CD4-positive, alpha-beta T cell (primary cell): Measurements from ENCODE around the gene CTIF. TPM values are rescaled to one million over a fixed set of nuclear protein-coding genes. Genes with fewer than 3 reads are reported as not detected.
"Not testable (repeated sequence)": the region's sequence is repeated elsewhere in the genome, so short reads cannot be mapped to it uniquely, and the experiment has no call there.

Experiments
- ATAC-seq: fragments of 200-7000 bp; cut with Tn5 transposase; one replicate; pipeline ENCODE4 v1.10.0; 2022; ENCODE audit warnings: mild to moderate bottlenecking; ENCODE audit not compliant: poor library complexity
- CTCF ChIA-PET: fragments of 350-600 bp; sonication (Branson Sonifier 250); formaldehyde crosslinking; loops from one replicate; lab custom pipeline; 2021; ENCODE audit warnings: antibody characterized with exemption, inconsistent platforms; lab: Charles Lee
- POLR2A ChIA-PET: fragments of 350-600 bp; sonication (Branson Sonifier 250); formaldehyde crosslinking; loops from one replicate; lab custom pipeline; 2021; ENCODE audit warnings: antibody characterized with exemption, inconsistent platforms; lab: Charles Lee
- DNase-seq, 14 experiments: peaks; one replicate each; pipeline ENCODE4 v3.0.0-alpha.2; 2013 to 2020; ENCODE audit warnings: mixed read lengths in 2 of 14
- H3K27ac ChIP-seq, 2 donors: one replicate each; pipeline versions ENCODE4 v1.5.1 to v1.7.0; 2013; ENCODE audit warnings: low read length in 2 of 2, low read depth in 1 of 2, mild to moderate bottlenecking in 1 of 2
- H3K27me3 ChIP-seq, 2 experiments: 1 replicate in 1 of 2; 2 replicates in 1 of 2; pipeline versions ENCODE4 v1.6.1 to v1.7.0; 2013; ENCODE audit warnings: low read length in 2 of 2, control low read depth in 1 of 2, mild to moderate bottlenecking in 1 of 2, moderate library complexity in 1 of 2; ENCODE audit not compliant: insufficient read depth in 2 of 2, control insufficient read depth in 1 of 2
- H3K36me3 ChIP-seq: one replicate; pipeline ENCODE4 v1.6.1; 2013; ENCODE audit warnings: low read length, control low read depth; ENCODE audit not compliant: insufficient read depth
- H3K4me1 ChIP-seq: one replicate; pipeline ENCODE4 v1.6.1; 2013; ENCODE audit warnings: low read length, control low read depth; ENCODE audit not compliant: insufficient read depth
- H3K4me3 ChIP-seq: one replicate; pipeline ENCODE4 v1.5.1; 2013; ENCODE audit warnings: mild to moderate bottlenecking, low read length, moderate library complexity
- H3K9me3 ChIP-seq, 2 experiments: 1 replicate in 1 of 2; 2 replicates in 1 of 2; pipeline versions ENCODE4 v1.6.1 to v1.7.0; 2013; ENCODE audit warnings: low read length in 2 of 2, mild to moderate bottlenecking in 2 of 2, control low read depth in 1 of 2, moderate library complexity in 1 of 2; ENCODE audit not compliant: control insufficient read depth in 1 of 2, insufficient read depth in 1 of 2
- H3K27ac Mint-ChIP-seq: one replicate; pipeline ENCODE4 v1.8.0; 2020; ENCODE audit warnings: mixed read lengths
- H3K27me3 Mint-ChIP-seq: one replicate; pipeline ENCODE4 v1.8.0; 2021; ENCODE audit warnings: mixed read lengths
- H3K36me3 Mint-ChIP-seq: one replicate; pipeline ENCODE4 v1.8.0; 2021; ENCODE audit warnings: low read depth, mixed read lengths
- H3K4me1 Mint-ChIP-seq: one replicate; pipeline ENCODE4 v1.8.0; 2021; ENCODE audit warnings: low read depth, mixed read lengths
- H3K4me3 Mint-ChIP-seq: one replicate; pipeline ENCODE4 v1.8.0; 2020; ENCODE audit warnings: mild to moderate bottlenecking, mixed read lengths
- H3K9me3 Mint-ChIP-seq: one replicate; pipeline ENCODE4 v1.8.0; 2020; ENCODE audit warnings: mixed read lengths
- intact Hi-C, 2 experiments: fragments of 100-400 bp; cut with DNase I in 1 of 2; cut with micrococcal nuclease in 1 of 2; formaldehyde crosslinking; loops; one replicate each; pipeline versions ENCODE4 v1.15.1 to v1.9.0; 2023 to 2025; cut with DNase I, micrococcal nuclease
- total RNA-seq, 174 experiments: library from RNA in 2 of 174; stranded (reverse) in 2 of 174; gene quantifications; one replicate each; pipeline ENCODE4 v1.2.3 and lab custom pipeline; 2021 to 2026
- TF ChIP-seq, protein P1 (sequence below): fragments of 200-600 bp; IDR thresholded peaks from one replicate; pipeline ENCODE4 v1.8.0; 2022; ENCODE audit warnings: antibody characterized with exemption, mild to moderate bottlenecking

The CTIF gene
- total RNA-seq, 2 experiments from 2014 or later, result 1.1 to 2.9 TPM

DNA sequence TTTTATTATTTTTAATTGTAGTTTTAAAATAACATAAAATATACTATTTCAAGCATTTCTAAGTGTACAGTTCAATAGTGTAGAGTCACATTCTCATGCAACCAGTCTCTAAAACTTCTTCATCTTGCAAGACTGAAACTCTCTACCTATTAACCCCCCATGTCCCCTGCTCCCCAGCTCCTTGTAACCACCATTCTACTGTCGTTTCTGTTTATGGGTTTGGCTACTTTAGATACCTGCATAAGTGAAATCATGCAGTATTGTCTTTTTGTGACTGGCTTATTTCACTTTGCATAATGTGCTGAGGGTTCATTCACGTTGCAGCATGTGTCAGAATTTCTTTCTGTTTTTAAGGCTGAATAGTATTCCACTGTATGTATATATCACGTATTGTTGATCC lies 272.6 kb downstream of the CTIF start:
- ChIA-PET CTCF (no interaction called here), POLR2A (interaction anchor here (1.2 kb wide), 1 partner anchor 23 kb away, joined by 4 read pairs; no protein-coding TSS in a partner anchor)
- H3K27ac Mint-ChIP-seq, result no peak overlapping the region
- H3K4me1 ChIP-seq, result peaks cover 50% of the 10 kb centered on the region
- TF ChIP-seq, protein P1, sequence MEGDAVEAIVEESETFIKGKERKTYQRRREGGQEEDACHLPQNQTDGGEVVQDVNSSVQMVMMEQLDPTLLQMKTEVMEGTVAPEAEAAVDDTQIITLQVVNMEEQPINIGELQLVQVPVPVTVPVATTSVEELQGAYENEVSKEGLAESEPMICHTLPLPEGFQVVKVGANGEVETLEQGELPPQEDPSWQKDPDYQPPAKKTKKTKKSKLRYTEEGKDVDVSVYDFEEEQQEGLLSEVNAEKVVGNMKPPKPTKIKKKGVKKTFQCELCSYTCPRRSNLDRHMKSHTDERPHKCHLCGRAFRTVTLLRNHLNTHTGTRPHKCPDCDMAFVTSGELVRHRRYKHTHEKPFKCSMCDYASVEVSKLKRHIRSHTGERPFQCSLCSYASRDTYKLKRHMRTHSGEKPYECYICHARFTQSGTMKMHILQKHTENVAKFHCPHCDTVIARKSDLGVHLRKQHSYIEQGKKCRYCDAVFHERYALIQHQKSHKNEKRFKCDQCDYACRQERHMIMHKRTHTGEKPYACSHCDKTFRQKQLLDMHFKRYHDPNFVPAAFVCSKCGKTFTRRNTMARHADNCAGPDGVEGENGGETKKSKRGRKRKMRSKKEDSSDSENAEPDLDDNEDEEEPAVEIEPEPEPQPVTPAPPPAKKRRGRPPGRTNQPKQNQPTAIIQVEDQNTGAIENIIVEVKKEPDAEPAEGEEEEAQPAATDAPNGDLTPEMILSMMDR, result no peak
- H3K36me3 ChIP-seq, result no peaks in the 10 kb centered on the region
- ATAC-seq, result no peak
- no peaks in the 10 kb centered on the region for H3K36me3 Mint-ChIP-seq
- no peak overlapping the region for H3K27ac ChIP-seq
- no peak overlapping the region for H3K4me3 Mint-ChIP-seq
- peaks cover 53% of the 10 kb centered on the region for H3K4me1 Mint-ChIP-seq
- no peaks in the 10 kb centered on the region for H3K9me3 Mint-ChIP-seq
- H3K9me3 ChIP-seq, result no peaks in the 10 kb centered on the region
- no peak for DNase-seq
- H3K27me3 Mint-ChIP-seq, result no peaks in the 10 kb centered on the region
- H3K27me3 ChIP-seq, result no peaks in the 10 kb centered on the region
- H3K4me3 ChIP-seq, result no peak overlapping the region
- intact Hi-C loops, result no loop called here

DNA sequence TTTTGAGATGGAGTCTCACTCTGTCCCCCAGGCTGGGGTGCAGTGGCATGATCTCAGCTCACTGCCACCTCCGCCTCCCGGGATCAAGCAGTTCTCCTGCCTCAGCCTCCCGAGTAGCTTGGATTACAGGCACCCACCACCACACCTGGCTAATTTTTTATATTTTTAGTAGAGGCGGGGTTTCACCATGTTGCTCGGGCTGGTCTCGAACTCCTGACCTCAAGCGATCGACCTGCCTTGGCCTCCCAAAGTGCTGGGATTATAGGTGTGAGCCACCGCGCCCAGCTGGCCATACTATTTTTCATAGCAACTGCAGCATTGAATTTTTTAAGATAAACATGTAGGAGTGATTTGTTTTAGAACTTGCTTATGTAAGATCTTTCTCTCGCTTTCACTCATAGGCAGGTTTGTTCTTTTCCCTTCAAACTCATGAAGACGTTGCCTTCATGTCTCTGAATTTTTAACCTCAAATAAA lies 273.2 kb downstream of the CTIF start:
- H3K27me3 Mint-ChIP-seq, H3K27ac ChIP-seq, H3K36me3 ChIP-seq, H3K9me3 ChIP-seq, ATAC-seq, CTCF ChIA-PET, H3K27me3 ChIP-seq, intact Hi-C loops, H3K36me3 Mint-ChIP-seq, H3K9me3 Mint-ChIP-seq, H3K4me3 ChIP-seq, H3K4me3 Mint-ChIP-seq: not testable (repeated sequence)
- H3K27ac Mint-ChIP-seq, result peak overlapping the region; percentile 86
- POLR2A ChIA-PET, result interaction anchor here (1.2 kb wide), 1 partner anchor 22 kb away, joined by 4 read pairs; no protein-coding TSS in a partner anchor
- peaks cover 44% of the 10 kb centered on the region for H3K4me1 ChIP-seq
- H3K4me1 Mint-ChIP-seq, result peaks cover 47% of the 10 kb centered on the region
- peak in 1 of 14 experiments; percentile 2 for DNase-seq

DNA sequence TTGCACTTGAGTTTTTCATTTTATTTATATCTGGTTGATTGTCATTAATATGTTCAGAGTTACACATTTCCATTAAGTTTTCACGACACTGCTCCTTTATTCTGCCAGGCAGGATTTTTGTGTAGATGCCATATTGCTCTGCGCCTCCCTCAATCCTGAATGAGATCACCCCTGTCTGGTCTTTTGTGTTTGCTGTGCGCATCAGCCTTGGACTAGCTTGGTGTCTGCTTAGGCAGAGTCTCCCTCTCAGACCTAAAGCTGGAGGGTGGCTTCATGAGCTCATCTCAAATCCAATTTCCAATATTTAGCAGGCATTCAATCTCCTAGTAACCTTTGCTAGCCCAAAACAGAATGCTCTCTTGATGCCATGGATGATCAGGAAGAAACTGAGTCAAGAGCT lies 274.5 kb downstream of the CTIF start:
- ATAC-seq, result no peak
- peak in 2 of 14 experiments; percentile 1 to 8 for DNase-seq
- peak overlapping the region; percentile 41 to 93 for H3K27ac ChIP-seq
- Mint-ChIP-seq H3K27me3 (no peaks in the 10 kb centered on the region), H3K4me3 (no peak overlapping the region), H3K36me3 (no peaks in the 10 kb centered on the region), H3K9me3 (no peaks in the 10 kb centered on the region), H3K4me1 (peaks cover 42% of the 10 kb centered on the region), H3K27ac (peak overlapping the region; percentile 86)
- H3K4me1 ChIP-seq, result peaks cover 42% of the 10 kb centered on the region
- CTCF ChIA-PET, result interaction anchor here (0.7 to 2.1 kb wide), 5 partner anchors 19 to 229 kb away, joined by 3 to 5 read pairs (median 3); no protein-coding TSS in a partner anchor
- intact Hi-C loops, result no loop called here
- POLR2A ChIA-PET, result interaction anchor here (0.9 to 3.1 kb wide), 6 partner anchors 12 to 142 kb away, joined by 3 to 24 read pairs (median 3); no protein-coding TSS in a partner anchor
- H3K9me3 ChIP-seq, result no peaks in the 10 kb centered on the region
- TF ChIP-seq, protein P1, result no peak
- no peaks in the 10 kb centered on the region for H3K36me3 ChIP-seq
- no peaks in the 10 kb centered on the region for H3K27me3 ChIP-seq
- no peak overlapping the region for H3K4me3 ChIP-seq
